GM19395 (cell line): Measurements from ENCODE around the gene PRELID1.

Experiments
- ATAC-seq: cut with Tn5 transposase; IDR thresholded peaks from one replicate; pipeline ENCODE4 v1.9.1; 2021; ENCODE audit warnings: mild to moderate bottlenecking, moderate library complexity; ENCODE audit not compliant: unreplicated experiment

The PRELID1 gene

DNA sequence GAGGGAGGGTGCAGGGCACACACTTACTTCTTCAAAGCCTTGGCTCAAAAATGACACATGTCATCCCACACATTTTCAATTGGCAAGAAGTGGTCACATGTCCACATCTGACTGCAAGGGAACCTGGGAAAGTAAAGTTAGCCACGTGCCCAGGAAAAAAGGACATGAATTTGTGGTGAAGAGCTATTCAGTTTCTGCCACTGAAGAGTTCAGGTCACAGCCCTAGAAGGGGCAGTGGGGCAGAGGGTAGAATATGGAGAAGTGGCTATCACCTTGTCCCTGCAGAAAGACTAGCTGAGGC, 52.2 kb downstream of the PRELID1 start:
- no peak for ATAC-seq
